Measurements from ENCODE around the gene ALMS1. TPM values are rescaled to one million over a fixed set of nuclear protein-coding genes. Genes with fewer than 3 reads are reported as not detected.

ALMS1 gene
- polyA plus RNA-seq, 1 donor (not counting 4 experiments of a cell fraction or from before 2014, with no cell fraction given): 4.4 TPM

DNA sequence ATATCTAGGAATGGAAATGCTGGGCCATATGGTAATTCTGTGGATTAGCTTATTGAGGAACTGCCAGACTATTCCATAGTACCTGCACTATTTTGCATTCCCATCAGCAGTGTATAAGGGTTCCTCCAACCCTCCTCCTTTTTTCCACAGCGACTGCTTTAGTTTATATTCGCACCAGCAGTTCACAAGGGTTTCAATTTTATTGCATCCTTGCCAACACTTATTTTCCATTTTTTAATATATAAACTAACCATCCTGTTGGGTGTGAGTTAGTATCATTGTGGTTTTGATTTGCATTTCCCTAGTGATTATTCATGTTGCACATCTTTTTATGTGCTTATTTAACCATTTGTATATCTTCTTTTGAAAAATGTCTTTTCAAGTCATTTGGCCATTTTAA, 189.6 kb downstream of the ALMS1 start:
- Histone ChIP-seq H3K27me3 (ENCODE audit: control insufficient read depth, extremely low read depth, insufficient read depth, low read length) (no peaks in the 10 kb centered on the region), H3K9ac (ENCODE audit: control insufficient read depth, extremely low read depth, insufficient read depth, low read length) (no peak overlapping the region), H3K79me2 (ENCODE audit: control insufficient read depth, insufficient read depth, low read length) (no peaks in the 10 kb centered on the region), H3K9me3 (ENCODE audit: control insufficient read depth, low read depth, low read length) (no peaks in the 10 kb centered on the region), H2AFZ (ENCODE audit: control insufficient read depth, low read length) (no peak overlapping the region), H3K27ac (ENCODE audit: control insufficient read depth, insufficient read depth, low read length) (no peak overlapping the region), H3K4me1 (ENCODE audit: control insufficient read depth, extremely low read depth, insufficient read depth, low read length) (no peaks in the 10 kb centered on the region), H4K20me1 (ENCODE audit: control insufficient read depth, extremely low read depth, insufficient read depth, low read length) (no peaks in the 10 kb centered on the region), H3K4me2 (ENCODE audit: control insufficient read depth, extremely low read depth, insufficient read depth, low read depth, low read length) (no peak overlapping the region), H3K36me3 (ENCODE audit: control insufficient read depth in 2 of 2, extremely low read depth in 1 of 2, insufficient read depth in 2 of 2, low read length in 2 of 2) (peaks cover 0 to 2% of the 10 kb centered on the region in 2 experiments), H3K4me3 (ENCODE audit: control insufficient read depth in 2 of 3, extremely low read depth in 1 of 3, insufficient read depth in 2 of 3, low read depth in 1 of 3, low read length in 3 of 3) (no peak overlapping the region), H3K9me1 (ENCODE audit: control insufficient read depth, extremely low read depth, insufficient read depth, low read length) (no peaks in the 10 kb centered on the region)
- FAIRE-seq (no peak), DNase-seq (ENCODE audit: low read depth, low spot score) (no peak)
- dilution Hi-C loops (cut with MboI; ENCODE audit: extremely low pct_ligation_motif_present, low sequenced_read_pairs): no loop called here
- TF ChIP-seq EZH2 (IDR thresholded peaks at IDR 0.05; ENCODE audit: low read length): no peak
- TF ChIP-seq CTCF (optimal IDR thresholded peaks at IDR 0.05 in 1 of 3, IDR thresholded peaks at IDR 0.05 in 1 of 3, conservative IDR thresholded peaks at IDR 0.05 in 1 of 3; ENCODE audit: extremely low read depth in 1 of 3, insufficient read depth in 2 of 3, low read length in 3 of 3): no peak

GRCh38 chr2:73582364-73582763, 196.7 kb downstream of the ALMS1 start:
- Histone ChIP-seq H3K27ac (ENCODE audit: control insufficient read depth, insufficient read depth, low read length) (no peak overlapping the region), H3K9me1 (ENCODE audit: control insufficient read depth, extremely low read depth, insufficient read depth, low read length) (no peaks in the 10 kb centered on the region), H3K4me2 (ENCODE audit: control insufficient read depth, extremely low read depth, insufficient read depth, low read depth, low read length) (no peak overlapping the region), H4K20me1 (ENCODE audit: control insufficient read depth, extremely low read depth, insufficient read depth, low read length) (no peaks in the 10 kb centered on the region), H3K36me3 (ENCODE audit: control insufficient read depth in 2 of 2, extremely low read depth in 1 of 2, insufficient read depth in 2 of 2, low read length in 2 of 2) (peaks cover 0 to 2% of the 10 kb centered on the region in 2 experiments), H3K4me1 (ENCODE audit: control insufficient read depth, extremely low read depth, insufficient read depth, low read length) (no peaks in the 10 kb centered on the region), H3K9me3 (ENCODE audit: control insufficient read depth, low read depth, low read length) (no peaks in the 10 kb centered on the region), H3K4me3 (ENCODE audit: control insufficient read depth in 2 of 3, extremely low read depth in 1 of 3, insufficient read depth in 2 of 3, low read depth in 1 of 3, low read length in 3 of 3) (no peak overlapping the region), H3K9ac (ENCODE audit: control insufficient read depth, extremely low read depth, insufficient read depth, low read length) (no peak overlapping the region), H3K79me2 (ENCODE audit: control insufficient read depth, insufficient read depth, low read length) (no peaks in the 10 kb centered on the region), H3K27me3 (ENCODE audit: control insufficient read depth, extremely low read depth, insufficient read depth, low read length) (no peaks in the 10 kb centered on the region), H2AFZ (ENCODE audit: control insufficient read depth, low read length) (no peak overlapping the region)
- TF ChIP-seq CTCF (optimal IDR thresholded peaks at IDR 0.05 in 1 of 3, IDR thresholded peaks at IDR 0.05 in 1 of 3, conservative IDR thresholded peaks at IDR 0.05 in 1 of 3; ENCODE audit: extremely low read depth in 1 of 3, insufficient read depth in 2 of 3, low read length in 3 of 3) (no peak), EZH2 (IDR thresholded peaks at IDR 0.05; ENCODE audit: low read length) (no peak)
- DNase-seq (ENCODE audit: low read depth, low spot score): no peak
- FAIRE-seq: no peak
- dilution Hi-C loops (cut with MboI; ENCODE audit: extremely low pct_ligation_motif_present, low sequenced_read_pairs): no loop called here

All from keratinocyte (primary cell).